K562 (cell line): Measurements from ENCODE around the gene HEBP1. TPM values are rescaled to one million over a fixed set of nuclear protein-coding genes. Genes with fewer than 3 reads are reported as not detected.

Source experiments
- ATAC-seq: fragments of 200-7000 bp; cut with Tn5 transposase; 3 replicates; pipeline ENCODE4 v1.9.1; 2020; ENCODE audit warnings: moderate library complexity
- BruUV-seq: library from RNA; stranded (reverse); fragments of 400-500 nt; replicated peaks from 2 replicates; lab custom pipeline; 2021; lab: Mats Ljungman, UMichigan
- CTCF ChIA-PET: fragments of 300-600 bp; formaldehyde crosslinking; extraction: SDS; loops from one replicate; lab custom pipeline; 2021; ENCODE audit warnings: low intra/inter-chr PET ratio; lab: Yijun Ruan, JAX
- POLR2A ChIA-PET: fragments of 300-600, 350-650 bp; sonication (Branson Sonifier 250); formaldehyde crosslinking; extraction: SDS; loops from one replicate; lab custom pipeline; 2021; ENCODE audit warnings: antibody characterized with exemption, inconsistent platforms; lab: Yijun Ruan, JAX
- DNase-seq, 4 experiments: peaks; one replicate each; pipeline versions ENCODE4 v3.0.0 to v3.0.0-alpha.2; 2011 to 2018; ENCODE audit warnings: low spot score in 3 of 4, mixed read lengths in 3 of 4; ENCODE audit errors: extremely low read depth in 1 of 4
- FAIRE-seq: peaks from 2 replicates; lab custom pipeline; 2011; peaks lifted over from hg19 to GRCh38; lab: Jason Lieb, UNC
- H2AFZ ChIP-seq: 2 replicates; pipeline ENCODE4 v1.6.0; 2011; ENCODE audit warnings: low read depth, low read length, control low read depth, inconsistent platforms
- H3K27ac ChIP-seq: fragments of 200-600 bp; 3 replicates; pipeline ENCODE4 v1.8.0; 2011; ENCODE audit warnings: low read depth, mild to moderate bottlenecking, control low read depth, inconsistent platforms, low read length, moderate library complexity, mixed read lengths; ENCODE audit errors: extremely low read depth
- H3K27me3 ChIP-seq, 2 experiments: fragments of 300-600 bp in 1 of 2; 2 replicates in 1 of 2; 3 replicates in 1 of 2; pipeline versions ENCODE4 v1.6.0 to v1.8.0; 2011; ENCODE audit warnings: inconsistent platforms in 2 of 2, low read length in 2 of 2, mild to moderate bottlenecking in 1 of 2, mixed read lengths in 1 of 2, moderate library complexity in 1 of 2; ENCODE audit not compliant: control insufficient read depth in 2 of 2, insufficient read depth in 2 of 2
- H3K36me3 ChIP-seq: fragments of 300-600 bp; 3 replicates; pipeline ENCODE4 v1.8.0; 2011; ENCODE audit warnings: mild to moderate bottlenecking, low read length, inconsistent platforms; ENCODE audit not compliant: control insufficient read depth, insufficient read depth
- H3K4me1 ChIP-seq, 2 experiments: fragments of 200-600 bp in 1 of 2; replicated peaks in 1 of 2; 2 replicates in 1 of 2; 3 replicates in 1 of 2; pipeline versions ENCODE4 v1.5.1 to v1.8.0; 2011; ENCODE audit warnings: inconsistent platforms in 2 of 2, low read length in 2 of 2, mild to moderate bottlenecking in 1 of 2, mixed read lengths in 1 of 2, moderate library complexity in 1 of 2; ENCODE audit not compliant: control insufficient read depth in 2 of 2, insufficient read depth in 2 of 2
- H3K4me2 ChIP-seq: 2 replicates; pipeline ENCODE4 v1.6.1; 2011; ENCODE audit warnings: low read length, control low read depth, inconsistent platforms, mixed read lengths; ENCODE audit not compliant: insufficient read depth
- H3K4me3 ChIP-seq: fragments of 200-600 bp; sonication (generic), shearing (Covaris generic); 2 replicates; pipeline ENCODE4 v1.5.1; 2016; ENCODE audit warnings: control low read depth, inconsistent platforms
- H3K79me2 ChIP-seq: fragments of 200-600 bp; 3 replicates; pipeline ENCODE4 v1.8.0; 2011; ENCODE audit warnings: low read length, inconsistent platforms; ENCODE audit not compliant: control insufficient read depth, insufficient read depth
- H3K9ac ChIP-seq, 2 experiments: 2 replicates each; pipeline versions ENCODE4 v1.6.0 to v1.6.1; 2011; ENCODE audit warnings: low read depth in 2 of 2, low read length in 2 of 2, control low read depth in 1 of 2, inconsistent platforms in 1 of 2, mild to moderate bottlenecking in 1 of 2, mixed read lengths in 1 of 2; ENCODE audit not compliant: insufficient read depth in 1 of 2
- H3K9me1 ChIP-seq: one replicate; pipeline ENCODE4 v1.6.0; 2011; ENCODE audit warnings: inconsistent platforms, mild to moderate bottlenecking, low read length, moderate library complexity; ENCODE audit not compliant: control insufficient read depth, insufficient read depth
- H3K9me3 ChIP-seq: replicated peaks from 2 replicates; pipeline ENCODE4 v1.5.1; 2011; ENCODE audit warnings: low read depth, low read length, inconsistent platforms; ENCODE audit not compliant: control insufficient read depth, insufficient read depth
- H4K20me1 ChIP-seq: replicated peaks from 2 replicates; pipeline ENCODE4 v1.6.1; 2011; ENCODE audit warnings: low read length, inconsistent platforms, mixed read lengths; ENCODE audit not compliant: control insufficient read depth, insufficient read depth
- CEBPB ChIP-seq: fragments of 450-650 bp; IDR thresholded peaks from 2 replicates; pipeline ENCODE4 v1.6.1; 2016; ENCODE audit warnings: missing genetic modification characterization, missing compliant biosample characterization
- CEBPG ChIP-seq, 3 experiments: fragments of 200-800 bp in 1 of 3; sonication (Bioruptor generic) in 1 of 3; sonication (generic) in 1 of 3; formaldehyde crosslinking in 1 of 3; IDR thresholded peaks in 2 of 3; conservative IDR thresholded peaks in 1 of 3; 2 replicates each; pipeline versions ENCODE4 v1.6.1 to v1.8.0; 2016 to 2022; ENCODE audit warnings: missing compliant biosample characterization in 2 of 3, missing genetic modification characterization in 2 of 3, mild to moderate bottlenecking in 1 of 3, missing genetic modification reagents in 1 of 3
- ESRRA ChIP-seq: fragments of 450-650 bp; IDR thresholded peaks from 2 replicates; pipeline ENCODE4 v1.6.1; 2014; ENCODE audit warnings: low read depth, mild to moderate bottlenecking, moderate library complexity, borderline replicate concordance
- MYC ChIP-seq, 2 experiments: fragments of 250-450 bp in 1 of 2; sonication (Bioruptor Pico) in 1 of 2; IDR thresholded peaks; 2 replicates each; pipeline versions ENCODE4 v1.5.1 to v1.6.1; 2012 to 2021; ENCODE audit warnings: low read depth in 2 of 2, borderline replicate concordance in 1 of 2, improper control_type of control experiment in 1 of 2, low read length in 1 of 2, mild to moderate bottlenecking in 1 of 2, moderate library complexity in 1 of 2
- NFIX ChIP-seq: fragments of 250-450 bp; sonication (Bioruptor Pico); IDR thresholded peaks from 2 replicates; pipeline ENCODE4 v1.4.0; 2020; ENCODE audit warnings: low read depth, mild to moderate bottlenecking, moderate library complexity
- SAP30 ChIP-seq: fragments of 200-600 bp; sonication (generic); IDR thresholded peaks from 2 replicates; pipeline ENCODE4 v1.6.1; 2012; ENCODE audit warnings: borderline replicate concordance, low read depth, mild to moderate bottlenecking, moderate library complexity, low read length, control low read depth, inconsistent platforms; ENCODE audit not compliant: insufficient read depth, poor library complexity, severe bottlenecking
- SOX6 ChIP-seq: fragments of 450-650 bp; IDR thresholded peaks from 2 replicates; pipeline ENCODE4 v1.6.1; 2014; ENCODE audit warnings: mild to moderate bottlenecking
- WGBS: fragments of 100-300 bp; shearing (Covaris generic); methylation state at CpG from one replicate; pipeline ENCODE4 v1.1.6; 2016; ENCODE audit warnings: low coverage, mixed read lengths; ENCODE audit not compliant: insufficient coverage; ENCODE audit errors: missing lambda C conversion rate; 5-methylcytosine and 5-hydroxymethylcytosine counted together
- in situ Hi-C: fragments of 300-500 bp; cut with MboI; formaldehyde crosslinking; loops from 4 replicates; pipeline ENCODE4 v1.15.0; 2018; ENCODE audit warnings: inconsistent platforms, mixed read lengths
- intact Hi-C: fragments of 100-400 bp; cut with micrococcal nuclease; formaldehyde crosslinking; loops from 2 replicates; pipeline ENCODE4 v1.14.2; 2022
- polyA plus RNA-seq, 8 experiments: library from polyadenylated mRNA; depleted of rRNA in 4 of 8; stranded (reverse) in 5 of 8; unstranded in 3 of 8; fragments of >200 nt; fragmentation: Nextera tagmentation in 2 of 8; fragmentation: Illumina TruSeq in 1 of 8; extraction: Ambion mirVana in 2 of 8; extraction: Trizol in 1 of 8; gene quantifications; 2 replicates each; pipeline versions ENCODE4 v1.2.1 to v1.2.3, GENCODE V29; 2011 to 2014; ENCODE audit warnings: inconsistent platforms in 1 of 8, missing spikeins in 1 of 8
- total RNA-seq, 7 experiments: library from RNA; depleted of rRNA in 6 of 7; stranded (reverse); fragments of >200 nt in 6 of 7; fragmentation: Illumina TruSeq in 2 of 7; extraction: Trizol in 2 of 7; gene quantifications; 2 replicates each; pipeline versions ENCODE4 v1.2.1 to v1.2.3, GENCODE V29; 2011 to 2021; ENCODE audit warnings: low replicate concordance in 1 of 7
- TF ChIP-seq, protein P1 (sequence below): fragments of 250-450 bp; sonication (Bioruptor Pico); IDR thresholded peaks from 2 replicates; pipeline ENCODE4 v1.8.0; 2022; ENCODE audit warnings: moderate library complexity, mild to moderate bottlenecking, inconsistent platforms
- TF ChIP-seq, protein P2 (sequence below): sonication (generic); IDR thresholded peaks from 2 replicates; pipeline ENCODE4 v1.6.1; 2016

HEBP1 gene
- total and polyA plus RNA-seq, 9 of the 15 experiments (the other 6 are each of a cell fraction or from before 2014, with no cell fraction given): 1.1 to 10.1 (median 2.4) TPM

DNA sequence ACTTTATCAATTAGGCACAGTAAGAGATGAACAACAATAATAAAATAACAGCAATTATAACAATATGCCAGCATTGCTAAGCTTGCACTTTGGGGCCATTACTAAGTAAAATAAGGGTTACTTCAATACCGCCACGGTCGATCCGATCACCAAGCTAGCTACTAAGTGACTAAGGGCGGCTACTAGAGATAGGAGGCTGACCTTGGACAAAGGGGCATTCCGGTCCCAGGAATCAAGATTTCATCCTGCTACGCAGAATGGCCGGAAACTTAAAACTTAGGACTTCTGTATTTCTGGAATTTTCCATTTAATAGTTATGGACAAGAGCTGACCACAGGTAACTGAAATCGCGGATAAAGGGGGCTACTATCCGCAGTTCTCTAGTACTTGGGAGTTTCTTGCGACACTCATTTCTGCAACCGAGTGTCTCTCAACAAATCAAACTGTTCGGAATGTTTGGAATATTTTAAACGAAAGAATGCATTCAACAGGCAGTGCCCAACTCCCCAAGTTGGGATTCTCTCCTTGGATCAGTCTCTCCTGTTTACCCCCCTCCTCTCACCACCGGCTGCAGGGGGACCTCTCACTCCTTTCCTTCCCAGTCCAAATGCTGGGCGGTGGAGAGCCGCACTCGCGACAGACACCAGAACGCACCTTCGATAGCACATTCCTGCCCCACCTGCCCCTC is 650 bp downstream of the HEBP1 start:
- H3K4me2 ChIP-seq: peak overlapping the region; percentile 91
- FAIRE-seq (peak; percentile 29), DNase-seq (peak in 2 of 4 experiments; percentile 28 to 40), ATAC-seq (peak; percentile 63)
- in situ Hi-C loops: no loop called here
- H3K9me3 ChIP-seq: no peaks in the 10 kb centered on the region
- TSS peak; percentile 48 for BruUV-seq
- peak overlapping the region; percentile 44 to 98; a peak in 3 of 4 replicates for H3K9ac ChIP-seq
- intact Hi-C loops: no loop called here
- ChIA-PET POLR2A (no interaction called here), CTCF (no interaction called here)
- no peaks in the 10 kb centered on the region for H3K27me3 ChIP-seq
- H3K36me3 ChIP-seq: no peaks in the 10 kb centered on the region
- H3K4me3 ChIP-seq: peak overlapping the region; percentile 59
- H2AFZ ChIP-seq: peak overlapping the region; percentile 87
- H3K79me2 ChIP-seq: no peaks in the 10 kb centered on the region
- WGBS: 7% methylated on average over 20 of the region's 22 CpGs
- no peaks in the 10 kb centered on the region for H3K9me1 ChIP-seq
- H4K20me1 ChIP-seq: 0 out of 2 replicates have a peak, but pooled peaks cover 5% of the 10 kb centered on the region
- H3K27ac ChIP-seq: 0 out of 3 replicates have a peak overlapping the region, but pooled peaks have one; percentile 36
- H3K4me1 ChIP-seq: peaks cover 6 to 22% of the 10 kb centered on the region in 2 experiments; a peak in 4 of 5 replicates
- TF ChIP-seq SAP30 (peak; percentile 37), ESRRA (peak; percentile 33; the same call in 1 of the 2 replicates), CEBPB (tag) (peak; percentile 58), NFIX (CRISPR knock-in tag) (no peak), SOX6 (no peak), CEBPG (CRISPR knock-in tag; IDR thresholded peaks at IDR 0.05) (no peak), CEBPG (tag; conservative IDR thresholded peaks at IDR 0.05 in 1 of 2, IDR thresholded peaks at IDR 0.05 in 1 of 2) (0 out of 4 replicates have a peak, but pooled peaks of 1 of the 2 experiments have one; percentile 14), MYC (IDR thresholded peaks at IDR 0.05; ENCODE audit: low read depth, low read length) (no peak), MYC (CRISPR knock-in tag; IDR thresholded peaks at IDR 0.05; ENCODE audit: borderline replicate concordance, low read depth) (no peak)
- TF ChIP-seq, protein P1, sequence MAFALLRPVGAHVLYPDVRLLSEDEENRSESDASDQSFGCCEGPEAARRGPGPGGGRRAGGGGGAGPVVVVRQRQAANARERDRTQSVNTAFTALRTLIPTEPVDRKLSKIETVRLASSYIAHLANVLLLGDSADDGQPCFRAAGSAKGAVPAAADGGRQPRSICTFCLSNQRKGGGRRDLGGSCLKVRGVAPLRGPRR (CRISPR knock-in tag): no peak
- TF ChIP-seq, protein P2, sequence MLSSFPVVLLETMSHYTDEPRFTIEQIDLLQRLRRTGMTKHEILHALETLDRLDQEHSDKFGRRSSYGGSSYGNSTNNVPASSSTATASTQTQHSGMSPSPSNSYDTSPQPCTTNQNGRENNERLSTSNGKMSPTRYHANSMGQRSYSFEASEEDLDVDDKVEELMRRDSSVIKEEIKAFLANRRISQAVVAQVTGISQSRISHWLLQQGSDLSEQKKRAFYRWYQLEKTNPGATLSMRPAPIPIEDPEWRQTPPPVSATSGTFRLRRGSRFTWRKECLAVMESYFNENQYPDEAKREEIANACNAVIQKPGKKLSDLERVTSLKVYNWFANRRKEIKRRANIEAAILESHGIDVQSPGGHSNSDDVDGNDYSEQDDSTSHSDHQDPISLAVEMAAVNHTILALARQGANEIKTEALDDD: peak; percentile 93
